ENCODE results near the gene FAM221B.

- TF ChIP-seq POLR2A (IDR thresholded peaks at IDR 0.05): no peak
- TF ChIP-seq EP300 (IDR thresholded peaks at IDR 0.05): no peak
- no peak for TF ChIP-seq CTCF (IDR thresholded peaks at IDR 0.05)
Observed at GRCh38 chr9:35810122-35810521, 18.4 kb downstream of the FAM221B start.
